ENCODE data around the gene PBX1. TPM values are rescaled to one million over a fixed set of nuclear protein-coding genes. Genes with fewer than 3 reads are reported as not detected.

The PBX1 gene
- polyA plus RNA-seq, 1 donor (not counting 4 experiments of a cell fraction or from before 2014, with no cell fraction given): 2.2 TPM

- Histone ChIP-seq H3K4me3 (ENCODE audit: control insufficient read depth in 2 of 3, extremely low read depth in 1 of 3, insufficient read depth in 2 of 3, low read depth in 1 of 3, low read length in 3 of 3) (no peak overlapping the region), H3K27ac (ENCODE audit: control insufficient read depth, insufficient read depth, low read length) (no peak overlapping the region), H3K79me2 (ENCODE audit: control insufficient read depth, insufficient read depth, low read length) (no peaks in the 10 kb centered on the region), H4K20me1 (ENCODE audit: control insufficient read depth, extremely low read depth, insufficient read depth, low read length) (no peaks in the 10 kb centered on the region), H2AFZ (ENCODE audit: control insufficient read depth, low read length) (no peak overlapping the region), H3K9me1 (ENCODE audit: control insufficient read depth, extremely low read depth, insufficient read depth, low read length) (no peaks in the 10 kb centered on the region), H3K27me3 (ENCODE audit: control insufficient read depth, extremely low read depth, insufficient read depth, low read length) (no peaks in the 10 kb centered on the region), H3K4me2 (ENCODE audit: control insufficient read depth, extremely low read depth, insufficient read depth, low read depth, low read length) (no peak overlapping the region), H3K36me3 (ENCODE audit: control insufficient read depth in 2 of 2, extremely low read depth in 1 of 2, insufficient read depth in 2 of 2, low read length in 2 of 2) (no peaks in the 10 kb centered on the region), H3K4me1 (ENCODE audit: control insufficient read depth, extremely low read depth, insufficient read depth, low read length) (no peaks in the 10 kb centered on the region), H3K9ac (ENCODE audit: control insufficient read depth, extremely low read depth, insufficient read depth, low read length) (no peak overlapping the region), H3K9me3 (ENCODE audit: control insufficient read depth, low read depth, low read length) (no peaks in the 10 kb centered on the region)
- no peak for DNase-seq (ENCODE audit: low read depth, low spot score)
- TF ChIP-seq EZH2 (IDR thresholded peaks at IDR 0.05; ENCODE audit: low read length) (no peak), CTCF (optimal IDR thresholded peaks at IDR 0.05 in 1 of 3, IDR thresholded peaks at IDR 0.05 in 1 of 3, conservative IDR thresholded peaks at IDR 0.05 in 1 of 3; ENCODE audit: extremely low read depth in 1 of 3, insufficient read depth in 2 of 3, low read length in 3 of 3) (no peak)
- FAIRE-seq: peak; percentile 32
- dilution Hi-C loops (cut with MboI; ENCODE audit: extremely low pct_ligation_motif_present, low sequenced_read_pairs): no loop called here
These were observed 189.4 kb downstream of the PBX1 start for GRCh38 chr1:164748253-164748899.

GRCh38 chr1:164753521-164754077 is 194.6 kb downstream of the PBX1 start:
- TF ChIP-seq CTCF (optimal IDR thresholded peaks at IDR 0.05 in 1 of 3, IDR thresholded peaks at IDR 0.05 in 1 of 3, conservative IDR thresholded peaks at IDR 0.05 in 1 of 3; ENCODE audit: extremely low read depth in 1 of 3, insufficient read depth in 2 of 3, low read length in 3 of 3) (no peak), EZH2 (IDR thresholded peaks at IDR 0.05; ENCODE audit: low read length) (no peak)
- H3K4me2 ChIP-seq (ENCODE audit: control insufficient read depth, extremely low read depth, insufficient read depth, low read depth, low read length): no peak overlapping the region
- H3K9me3 ChIP-seq (ENCODE audit: control insufficient read depth, low read depth, low read length): no peaks in the 10 kb centered on the region
- FAIRE-seq: peak; percentile 29
- no peaks in the 10 kb centered on the region for H3K27me3 ChIP-seq (ENCODE audit: control insufficient read depth, extremely low read depth, insufficient read depth, low read length)
- no peaks in the 10 kb centered on the region for H4K20me1 ChIP-seq (ENCODE audit: control insufficient read depth, extremely low read depth, insufficient read depth, low read length)
- H3K27ac ChIP-seq (ENCODE audit: control insufficient read depth, insufficient read depth, low read length): no peak overlapping the region
- no peak overlapping the region for H3K9ac ChIP-seq (ENCODE audit: control insufficient read depth, extremely low read depth, insufficient read depth, low read length)
- H3K4me3 ChIP-seq (ENCODE audit: control insufficient read depth in 2 of 3, extremely low read depth in 1 of 3, insufficient read depth in 2 of 3, low read depth in 1 of 3, low read length in 3 of 3): no peak overlapping the region
- no peak for DNase-seq (ENCODE audit: low read depth, low spot score)
- H3K9me1 ChIP-seq (ENCODE audit: control insufficient read depth, extremely low read depth, insufficient read depth, low read length): no peaks in the 10 kb centered on the region
- H3K4me1 ChIP-seq (ENCODE audit: control insufficient read depth, extremely low read depth, insufficient read depth, low read length): peaks cover 11% of the 10 kb centered on the region
- H2AFZ ChIP-seq (ENCODE audit: control insufficient read depth, low read length): peak overlapping the region; percentile 20
- H3K79me2 ChIP-seq (ENCODE audit: control insufficient read depth, insufficient read depth, low read length): no peaks in the 10 kb centered on the region
- no peaks in the 10 kb centered on the region for H3K36me3 ChIP-seq (ENCODE audit: control insufficient read depth in 2 of 2, extremely low read depth in 1 of 2, insufficient read depth in 2 of 2, low read length in 2 of 2)
- dilution Hi-C loops (cut with MboI; ENCODE audit: extremely low pct_ligation_motif_present, low sequenced_read_pairs): no loop called here
